WTC11 (cell line): ENCODE measurements around the gene FANCL. TPM values are rescaled to one million over a fixed set of nuclear protein-coding genes. Genes with fewer than 3 reads are reported as not detected.

Experiments used
- ATAC-seq: fragments of 200-7000 bp; cut with Tn5 transposase; 2 replicates; pipeline ENCODE4 v1.10.0; 2021; ENCODE audit warnings: mild to moderate bottlenecking, moderate library complexity
- CTCF ChIA-PET: fragments of 300-600 bp; sonication (Branson Sonifier 250); formaldehyde crosslinking; loops from one replicate; lab custom pipeline; 2021; ENCODE audit warnings: antibody characterized with exemption; lab: Charles Lee
- POLR2A ChIA-PET: fragments of 350-600 bp; sonication (Branson Sonifier 250); formaldehyde crosslinking; loops from one replicate; lab custom pipeline; 2021; ENCODE audit warnings: antibody characterized with exemption; lab: Charles Lee
- DNase-seq: peaks from one replicate; pipeline ENCODE4 v3.0.0; 2021; ENCODE audit warnings: low spot score
- H3K27ac Mint-ChIP-seq: 2 replicates; pipeline ENCODE4 v1.8.0; 2021; ENCODE audit warnings: mixed read lengths
- H3K27me3 Mint-ChIP-seq: 2 replicates; pipeline ENCODE4 v1.8.0; 2021; ENCODE audit warnings: low read depth, mild to moderate bottlenecking, moderate library complexity, mixed read lengths
- H3K36me3 Mint-ChIP-seq: 2 replicates; pipeline ENCODE4 v1.8.0; 2021; ENCODE audit warnings: mixed read lengths
- H3K4me1 Mint-ChIP-seq: 2 replicates; pipeline ENCODE4 v1.8.0; 2022; ENCODE audit warnings: mixed read lengths
- H3K4me3 Mint-ChIP-seq: 2 replicates; pipeline ENCODE4 v1.8.0; 2021; ENCODE audit warnings: mild to moderate bottlenecking, moderate library complexity, mixed read lengths
- H3K9me3 Mint-ChIP-seq: 2 replicates; pipeline ENCODE4 v1.8.0; 2021; ENCODE audit warnings: mixed read lengths
- ATF1 ChIP-seq: sonication (generic); formaldehyde crosslinking; IDR thresholded peaks from 2 replicates; pipeline ENCODE4 v1.8.1; 2023; ENCODE audit warnings: mild to moderate bottlenecking, moderate library complexity, missing genetic modification reagents
- CREB1 ChIP-seq: sonication (generic); formaldehyde crosslinking; IDR thresholded peaks from 2 replicates; pipeline ENCODE4 v1.8.0; 2023; ENCODE audit warnings: mild to moderate bottlenecking, missing genetic modification reagents
- ETV6 ChIP-seq: sonication (generic); formaldehyde crosslinking; IDR thresholded peaks from 2 replicates; pipeline ENCODE4 v1.8.1; 2022; ENCODE audit warnings: mild to moderate bottlenecking, missing genetic modification reagents
- GABPB1 ChIP-seq: sonication (generic); formaldehyde crosslinking; IDR thresholded peaks from 2 replicates; pipeline ENCODE4 v1.8.1; 2023; ENCODE audit warnings: mild to moderate bottlenecking, missing genetic modification reagents
- SMAD3 ChIP-seq: sonication (generic); formaldehyde crosslinking; IDR thresholded peaks from 2 replicates; pipeline ENCODE4 v1.8.0; 2022; ENCODE audit warnings: missing genetic modification reagents, mild to moderate bottlenecking, borderline replicate concordance
- total RNA-seq: library from RNA; stranded (reverse); gene quantifications from 3 replicates; pipeline ENCODE4 v1.2.3, GENCODE V29; 2021
- TF ChIP-seq, protein P1 (sequence below): sonication (generic); formaldehyde crosslinking; IDR thresholded peaks from 2 replicates; pipeline ENCODE4 v1.8.1; 2022; ENCODE audit warnings: low read depth, missing genetic modification reagents, borderline replicate concordance
- TF ChIP-seq, protein P2 (sequence below): sonication (generic); formaldehyde crosslinking; IDR thresholded peaks from 2 replicates; pipeline ENCODE4 v1.8.1; 2023; ENCODE audit warnings: mild to moderate bottlenecking, missing genetic modification reagents
- TF ChIP-seq, protein P3 (sequence below): fragments of 250-450 bp; sonication (Bioruptor Pico); IDR thresholded peaks from 2 replicates; pipeline ENCODE4 v1.9.0; 2021; ENCODE audit warnings: moderate library complexity, mild to moderate bottlenecking, inconsistent platforms, borderline replicate concordance
- TF ChIP-seq, protein P4 (sequence below): sonication (generic); formaldehyde crosslinking; IDR thresholded peaks from 2 replicates; pipeline ENCODE4 v1.8.1; 2022; ENCODE audit warnings: missing genetic modification reagents, borderline replicate concordance
- TF ChIP-seq, protein P5 (sequence below): sonication (generic); formaldehyde crosslinking; IDR thresholded peaks from 2 replicates; pipeline ENCODE4 v1.8.1; 2023; ENCODE audit warnings: mild to moderate bottlenecking, missing genetic modification reagents
- TF ChIP-seq, protein P6 (sequence below): sonication (generic); formaldehyde crosslinking; IDR thresholded peaks from 2 replicates; pipeline ENCODE4 v1.8.1; 2023; ENCODE audit warnings: mild to moderate bottlenecking, missing genetic modification reagents, moderate library complexity
- TF ChIP-seq, protein P7 (sequence below): sonication (generic); formaldehyde crosslinking; conservative IDR thresholded peaks from 2 replicates; pipeline ENCODE4 v1.8.1; 2023; ENCODE audit warnings: mild to moderate bottlenecking, low read depth, missing genetic modification reagents, moderate library complexity

FANCL gene
- total RNA-seq, 1 experiment from 2014 or later, result 38.8 TPM

DNA sequence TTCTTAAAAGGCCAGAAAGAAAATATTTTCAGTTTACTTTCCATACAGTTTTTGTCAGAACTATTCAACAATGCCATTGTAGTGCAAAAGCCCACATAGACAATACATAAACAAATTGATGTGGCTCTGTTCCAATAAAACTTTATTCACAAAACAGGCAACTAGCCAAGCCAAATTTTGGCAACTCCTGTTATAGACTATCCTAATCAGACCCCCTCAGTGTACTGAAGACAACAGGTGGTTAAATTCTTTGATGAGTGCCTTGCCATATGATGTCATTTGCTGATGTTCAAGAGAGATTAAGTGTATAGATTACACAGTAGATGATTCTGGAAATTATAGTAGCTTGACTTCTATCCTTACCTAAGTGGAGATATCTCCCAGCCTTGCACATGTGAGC lies 83.4 kb downstream of the FANCL start (continued):
- TF ChIP-seq GABPB1, result no peak
- TF ChIP-seq, protein P1, sequence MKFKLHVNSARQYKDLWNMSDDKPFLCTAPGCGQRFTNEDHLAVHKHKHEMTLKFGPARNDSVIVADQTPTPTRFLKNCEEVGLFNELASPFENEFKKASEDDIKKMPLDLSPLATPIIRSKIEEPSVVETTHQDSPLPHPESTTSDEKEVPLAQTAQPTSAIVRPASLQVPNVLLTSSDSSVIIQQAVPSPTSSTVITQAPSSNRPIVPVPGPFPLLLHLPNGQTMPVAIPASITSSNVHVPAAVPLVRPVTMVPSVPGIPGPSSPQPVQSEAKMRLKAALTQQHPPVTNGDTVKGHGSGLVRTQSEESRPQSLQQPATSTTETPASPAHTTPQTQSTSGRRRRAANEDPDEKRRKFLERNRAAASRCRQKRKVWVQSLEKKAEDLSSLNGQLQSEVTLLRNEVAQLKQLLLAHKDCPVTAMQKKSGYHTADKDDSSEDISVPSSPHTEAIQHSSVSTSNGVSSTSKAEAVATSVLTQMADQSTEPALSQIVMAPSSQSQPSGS (CRISPR knock-in tag), result no peak
- TF ChIP-seq, protein P2, sequence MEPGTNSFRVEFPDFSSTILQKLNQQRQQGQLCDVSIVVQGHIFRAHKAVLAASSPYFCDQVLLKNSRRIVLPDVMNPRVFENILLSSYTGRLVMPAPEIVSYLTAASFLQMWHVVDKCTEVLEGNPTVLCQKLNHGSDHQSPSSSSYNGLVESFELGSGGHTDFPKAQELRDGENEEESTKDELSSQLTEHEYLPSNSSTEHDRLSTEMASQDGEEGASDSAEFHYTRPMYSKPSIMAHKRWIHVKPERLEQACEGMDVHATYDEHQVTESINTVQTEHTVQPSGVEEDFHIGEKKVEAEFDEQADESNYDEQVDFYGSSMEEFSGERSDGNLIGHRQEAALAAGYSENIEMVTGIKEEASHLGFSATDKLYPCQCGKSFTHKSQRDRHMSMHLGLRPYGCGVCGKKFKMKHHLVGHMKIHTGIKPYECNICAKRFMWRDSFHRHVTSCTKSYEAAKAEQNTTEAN (CRISPR knock-in tag), result no peak
- TF ChIP-seq, protein P3, sequence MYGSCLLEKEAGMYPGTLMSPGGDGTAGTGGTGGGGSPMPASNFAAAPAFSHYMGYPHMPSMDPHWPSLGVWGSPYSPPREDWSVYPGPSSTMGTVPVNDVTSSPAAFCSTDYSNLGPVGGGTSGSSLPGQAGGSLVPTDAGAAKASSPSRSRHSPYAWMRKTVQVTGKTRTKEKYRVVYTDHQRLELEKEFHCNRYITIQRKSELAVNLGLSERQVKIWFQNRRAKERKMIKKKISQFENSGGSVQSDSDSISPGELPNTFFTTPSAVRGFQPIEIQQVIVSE (CRISPR knock-in tag), result no peak
- TF ChIP-seq, protein P4, sequence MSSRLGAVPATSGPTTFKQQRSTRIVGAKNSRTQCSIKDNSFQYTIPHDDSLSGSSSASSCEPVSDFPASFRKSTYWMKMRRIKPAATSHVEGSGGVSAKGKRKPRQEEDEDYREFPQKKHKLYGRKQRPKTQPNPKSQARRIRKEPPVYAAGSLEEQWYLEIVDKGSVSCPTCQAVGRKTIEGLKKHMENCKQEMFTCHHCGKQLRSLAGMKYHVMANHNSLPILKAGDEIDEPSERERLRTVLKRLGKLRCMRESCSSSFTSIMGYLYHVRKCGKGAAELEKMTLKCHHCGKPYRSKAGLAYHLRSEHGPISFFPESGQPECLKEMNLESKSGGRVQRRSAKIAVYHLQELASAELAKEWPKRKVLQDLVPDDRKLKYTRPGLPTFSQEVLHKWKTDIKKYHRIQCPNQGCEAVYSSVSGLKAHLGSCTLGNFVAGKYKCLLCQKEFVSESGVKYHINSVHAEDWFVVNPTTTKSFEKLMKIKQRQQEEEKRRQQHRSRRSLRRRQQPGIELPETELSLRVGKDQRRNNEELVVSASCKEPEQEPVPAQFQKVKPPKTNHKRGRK (CRISPR knock-in tag), result no peak
- TF ChIP-seq, protein P5, sequence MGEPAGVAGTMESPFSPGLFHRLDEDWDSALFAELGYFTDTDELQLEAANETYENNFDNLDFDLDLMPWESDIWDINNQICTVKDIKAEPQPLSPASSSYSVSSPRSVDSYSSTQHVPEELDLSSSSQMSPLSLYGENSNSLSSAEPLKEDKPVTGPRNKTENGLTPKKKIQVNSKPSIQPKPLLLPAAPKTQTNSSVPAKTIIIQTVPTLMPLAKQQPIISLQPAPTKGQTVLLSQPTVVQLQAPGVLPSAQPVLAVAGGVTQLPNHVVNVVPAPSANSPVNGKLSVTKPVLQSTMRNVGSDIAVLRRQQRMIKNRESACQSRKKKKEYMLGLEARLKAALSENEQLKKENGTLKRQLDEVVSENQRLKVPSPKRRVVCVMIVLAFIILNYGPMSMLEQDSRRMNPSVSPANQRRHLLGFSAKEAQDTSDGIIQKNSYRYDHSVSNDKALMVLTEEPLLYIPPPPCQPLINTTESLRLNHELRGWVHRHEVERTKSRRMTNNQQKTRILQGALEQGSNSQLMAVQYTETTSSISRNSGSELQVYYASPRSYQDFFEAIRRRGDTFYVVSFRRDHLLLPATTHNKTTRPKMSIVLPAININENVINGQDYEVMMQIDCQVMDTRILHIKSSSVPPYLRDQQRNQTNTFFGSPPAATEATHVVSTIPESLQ, result no peak
- TF ChIP-seq ETV6 (CRISPR knock-in tag), result no peak
- TF ChIP-seq, protein P6, sequence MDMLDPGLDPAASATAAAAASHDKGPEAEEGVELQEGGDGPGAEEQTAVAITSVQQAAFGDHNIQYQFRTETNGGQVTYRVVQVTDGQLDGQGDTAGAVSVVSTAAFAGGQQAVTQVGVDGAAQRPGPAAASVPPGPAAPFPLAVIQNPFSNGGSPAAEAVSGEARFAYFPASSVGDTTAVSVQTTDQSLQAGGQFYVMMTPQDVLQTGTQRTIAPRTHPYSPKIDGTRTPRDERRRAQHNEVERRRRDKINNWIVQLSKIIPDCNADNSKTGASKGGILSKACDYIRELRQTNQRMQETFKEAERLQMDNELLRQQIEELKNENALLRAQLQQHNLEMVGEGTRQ, result no peak
- TF ChIP-seq CREB1 (CRISPR knock-in tag), result no peak
- TF ChIP-seq, protein P7, sequence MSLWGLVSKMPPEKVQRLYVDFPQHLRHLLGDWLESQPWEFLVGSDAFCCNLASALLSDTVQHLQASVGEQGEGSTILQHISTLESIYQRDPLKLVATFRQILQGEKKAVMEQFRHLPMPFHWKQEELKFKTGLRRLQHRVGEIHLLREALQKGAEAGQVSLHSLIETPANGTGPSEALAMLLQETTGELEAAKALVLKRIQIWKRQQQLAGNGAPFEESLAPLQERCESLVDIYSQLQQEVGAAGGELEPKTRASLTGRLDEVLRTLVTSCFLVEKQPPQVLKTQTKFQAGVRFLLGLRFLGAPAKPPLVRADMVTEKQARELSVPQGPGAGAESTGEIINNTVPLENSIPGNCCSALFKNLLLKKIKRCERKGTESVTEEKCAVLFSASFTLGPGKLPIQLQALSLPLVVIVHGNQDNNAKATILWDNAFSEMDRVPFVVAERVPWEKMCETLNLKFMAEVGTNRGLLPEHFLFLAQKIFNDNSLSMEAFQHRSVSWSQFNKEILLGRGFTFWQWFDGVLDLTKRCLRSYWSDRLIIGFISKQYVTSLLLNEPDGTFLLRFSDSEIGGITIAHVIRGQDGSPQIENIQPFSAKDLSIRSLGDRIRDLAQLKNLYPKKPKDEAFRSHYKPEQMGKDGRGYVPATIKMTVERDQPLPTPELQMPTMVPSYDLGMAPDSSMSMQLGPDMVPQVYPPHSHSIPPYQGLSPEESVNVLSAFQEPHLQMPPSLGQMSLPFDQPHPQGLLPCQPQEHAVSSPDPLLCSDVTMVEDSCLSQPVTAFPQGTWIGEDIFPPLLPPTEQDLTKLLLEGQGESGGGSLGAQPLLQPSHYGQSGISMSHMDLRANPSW (CRISPR knock-in tag), result no peak
- no peak for TF ChIP-seq ATF1 (CRISPR knock-in tag)
- TF ChIP-seq, all 79 proteins: peak for 0

DNA sequence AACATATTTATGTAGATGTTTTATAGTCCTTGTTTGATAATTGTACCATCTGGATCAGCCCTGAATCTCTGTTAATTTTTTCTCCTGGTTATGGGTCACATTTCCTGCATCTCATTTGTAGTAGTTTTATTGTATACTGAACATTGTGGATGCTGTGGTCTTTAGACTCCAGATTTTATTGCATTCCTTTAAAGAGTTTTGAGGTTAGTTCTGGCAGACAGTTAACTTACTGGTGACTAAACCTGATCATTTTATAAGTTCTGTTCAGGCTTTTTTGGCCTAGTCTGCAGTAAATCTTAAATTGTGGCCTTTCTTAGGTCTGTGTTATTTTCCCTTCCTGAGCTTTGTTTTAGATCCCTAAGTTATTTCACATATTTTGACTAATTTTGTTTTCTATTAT lies 84.3 kb downstream of the FANCL start:
- ChIA-PET POLR2A (no interaction called here), CTCF (no interaction called here)
- Mint-ChIP-seq H3K27ac (no peak overlapping the region), H3K36me3 (peaks cover 25% of the 10 kb centered on the region), H3K4me3 (no peak overlapping the region), H3K4me1 (peaks cover 4% of the 10 kb centered on the region), H3K27me3 (no peaks in the 10 kb centered on the region), H3K9me3 (no peaks in the 10 kb centered on the region)
- TF ChIP-seq SMAD3, result no peak
- no peak for ATAC-seq
- DNase-seq, result no peak
